Activated CD4-positive, alpha-beta T cell treated with anti-CD3 and anti-CD28 coated beads, Interleukin-2, amount 10 ng/mL, durations not matched to agents 7 days and 5 days (primary cell): ENCODE measurements around the gene SMAD2. TPM values are rescaled to one million over a fixed set of nuclear protein-coding genes. Genes with fewer than 3 reads are reported as not detected.
"Not testable (repeated sequence)": the region's sequence is repeated elsewhere in the genome, so short reads cannot be mapped to it uniquely, and the experiment has no call there.

Experiments used
- CTCF ChIA-PET: fragments of 350-600 bp; sonication (Branson Sonifier 250); formaldehyde crosslinking; loops from one replicate; lab custom pipeline; 2021; ENCODE audit warnings: antibody characterized with exemption; lab: Charles Lee
- POLR2A ChIA-PET: fragments of 350-600 bp; sonication (Branson Sonifier 250); formaldehyde crosslinking; loops from one replicate; lab custom pipeline; 2021; ENCODE audit warnings: antibody characterized with exemption; lab: Charles Lee
- DNase-seq: peaks from one replicate; pipeline ENCODE4 v3.0.0-alpha.2; 2020
- H3K27ac Mint-ChIP-seq: one replicate; pipeline ENCODE4 v1.8.0; 2021; ENCODE audit warnings: mild to moderate bottlenecking, moderate library complexity, mixed read lengths
- H3K27me3 Mint-ChIP-seq: one replicate; pipeline ENCODE4 v1.8.0; 2021; ENCODE audit warnings: mixed read lengths
- H3K36me3 Mint-ChIP-seq: one replicate; pipeline ENCODE4 v1.8.0; 2021; ENCODE audit warnings: low read depth, mixed read lengths
- H3K4me1 Mint-ChIP-seq: one replicate; pipeline ENCODE4 v1.8.0; 2021; ENCODE audit warnings: mixed read lengths
- H3K4me3 Mint-ChIP-seq: one replicate; pipeline ENCODE4 v1.8.0; 2021; ENCODE audit warnings: mild to moderate bottlenecking, moderate library complexity, mixed read lengths
- H3K9me3 Mint-ChIP-seq: one replicate; pipeline ENCODE4 v1.8.0; 2021; ENCODE audit warnings: mixed read lengths
- total RNA-seq, 2 experiments: library from RNA; stranded (reverse); gene quantifications; one replicate each; pipeline ENCODE4 v1.2.3, GENCODE V29; 2021

SMAD2 gene
- total RNA-seq, 2 experiments from 2014 or later = 141 to 158 TPM

DNA sequence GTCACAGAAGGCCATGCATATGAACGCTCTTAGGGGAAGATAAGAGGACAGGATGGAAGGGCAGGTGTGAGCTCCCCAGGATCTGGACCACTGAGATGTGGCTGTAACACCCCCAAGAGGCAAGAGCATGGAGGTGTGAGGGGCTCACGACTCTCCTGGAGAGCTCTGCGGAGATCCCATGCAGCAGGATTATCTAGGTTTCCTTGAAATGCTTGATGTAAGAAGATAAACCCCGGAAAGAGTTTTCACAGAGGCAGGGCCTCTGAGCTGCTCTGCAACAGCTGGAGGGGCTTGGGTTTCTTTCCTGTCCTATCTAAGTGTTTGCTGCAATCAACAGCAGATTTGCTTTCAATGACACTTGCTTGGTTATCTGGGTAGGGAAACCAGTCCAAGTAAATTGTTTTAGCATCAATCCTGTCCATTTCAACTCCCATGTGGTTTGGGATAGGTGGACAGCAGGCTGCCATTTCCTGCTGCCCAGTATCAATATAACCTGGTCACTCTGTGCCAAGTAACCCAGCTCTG lies 138.9 kb downstream of the SMAD2 start:
- Mint-ChIP-seq H3K36me3 (no peaks in the 10 kb centered on the region), H3K4me3 (no peak overlapping the region), H3K27ac (no peak overlapping the region), H3K27me3 (peaks cover 6% of the 10 kb centered on the region), H3K4me1 (no peaks in the 10 kb centered on the region), H3K9me3 (no peaks in the 10 kb centered on the region)
- no peak for DNase-seq
- POLR2A ChIA-PET = no interaction called here
- CTCF ChIA-PET = interaction anchor here (0.6 to 0.9 kb wide), 2 partner anchors 19 to 21 kb away, joined by 3 to 4 read pairs; no protein-coding TSS in a partner anchor

DNA sequence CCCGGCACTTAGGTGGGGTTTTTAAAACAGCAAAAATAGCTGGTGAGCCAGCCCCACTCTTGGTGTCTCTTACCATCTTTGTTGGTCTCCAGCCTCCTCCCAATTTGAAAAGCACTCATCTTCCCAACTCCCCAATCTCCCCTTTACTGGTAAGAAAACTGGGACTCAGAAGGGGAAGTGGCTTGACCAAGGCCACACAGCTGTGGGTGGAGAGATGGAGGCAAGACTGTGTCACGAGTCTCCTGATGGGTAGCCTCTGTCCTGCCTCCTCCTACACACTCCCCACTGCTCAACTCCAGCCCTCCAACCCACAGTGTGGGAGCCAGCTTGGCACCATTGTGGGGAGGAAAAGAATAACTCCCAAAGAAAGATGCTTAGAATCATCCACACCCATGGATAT lies 140.4 kb downstream of the SMAD2 start:
- ChIA-PET POLR2A (no interaction called here), CTCF (no interaction called here)
- Mint-ChIP-seq H3K4me3 (no peak overlapping the region), H3K27ac (no peak overlapping the region), H3K27me3 (peaks cover 6% of the 10 kb centered on the region), H3K4me1 (no peaks in the 10 kb centered on the region), H3K9me3 (no peaks in the 10 kb centered on the region), H3K36me3 (no peaks in the 10 kb centered on the region)
- DNase-seq = no peak

DNA sequence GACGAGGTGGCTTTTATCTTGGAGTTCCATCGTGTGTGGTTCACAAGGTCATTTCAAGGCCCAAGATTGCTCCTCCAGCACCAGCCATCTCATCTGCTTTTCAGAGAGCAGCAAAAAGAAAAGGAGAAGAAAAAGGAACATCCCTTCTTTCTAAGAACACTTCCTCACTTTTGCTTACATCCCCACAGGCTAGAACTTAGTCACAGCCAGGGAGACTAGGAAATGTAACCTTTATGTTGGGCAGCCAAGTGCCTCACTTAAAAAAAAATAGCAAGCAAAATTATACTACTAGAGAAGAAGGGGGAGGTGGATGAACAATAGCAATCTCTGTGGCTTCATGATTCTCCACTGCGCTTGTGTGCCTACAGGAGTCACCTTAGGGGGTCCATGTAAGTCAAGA lies 141.8 kb downstream of the SMAD2 start:
- ChIA-PET POLR2A (no interaction called here), CTCF (no interaction called here)
- Mint-ChIP-seq H3K36me3 (peaks cover 4% of the 10 kb centered on the region), H3K4me1 (no peaks in the 10 kb centered on the region), H3K4me3 (no peak overlapping the region), H3K27ac (no peak overlapping the region), H3K9me3 (peaks cover 7% of the 10 kb centered on the region), H3K27me3 (peaks cover 12% of the 10 kb centered on the region)
- DNase-seq = no peak

DNA sequence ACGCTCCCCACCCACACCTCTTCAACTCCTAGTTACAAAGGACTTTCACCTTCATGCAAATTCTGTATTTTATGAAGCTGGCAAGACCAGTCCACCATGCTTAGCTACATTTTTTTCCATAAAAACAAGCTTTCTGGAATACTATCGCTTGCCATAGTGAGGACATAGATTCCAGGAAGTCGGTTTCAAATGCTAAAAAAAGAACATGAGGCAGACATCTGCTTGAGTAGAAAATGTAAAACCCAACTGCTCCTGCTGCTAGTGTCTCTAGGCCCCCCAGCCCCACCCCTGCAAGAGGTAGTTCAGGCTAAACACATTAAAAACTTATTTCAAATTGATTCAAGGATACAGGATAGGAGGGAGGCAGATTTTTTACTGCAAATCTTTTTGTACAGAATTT lies 148.9 kb downstream of the SMAD2 start:
- H3K4me1 Mint-ChIP-seq = no peaks in the 10 kb centered on the region
- peaks cover 4% of the 10 kb centered on the region for H3K36me3 Mint-ChIP-seq
- ChIA-PET CTCF (no interaction called here), POLR2A (no interaction called here)
- peaks cover 11% of the 10 kb centered on the region for H3K27me3 Mint-ChIP-seq
- peaks cover 7% of the 10 kb centered on the region for H3K9me3 Mint-ChIP-seq
- DNase-seq = no peak
- H3K27ac Mint-ChIP-seq = no peak overlapping the region
- H3K4me3 Mint-ChIP-seq = no peak overlapping the region

DNA sequence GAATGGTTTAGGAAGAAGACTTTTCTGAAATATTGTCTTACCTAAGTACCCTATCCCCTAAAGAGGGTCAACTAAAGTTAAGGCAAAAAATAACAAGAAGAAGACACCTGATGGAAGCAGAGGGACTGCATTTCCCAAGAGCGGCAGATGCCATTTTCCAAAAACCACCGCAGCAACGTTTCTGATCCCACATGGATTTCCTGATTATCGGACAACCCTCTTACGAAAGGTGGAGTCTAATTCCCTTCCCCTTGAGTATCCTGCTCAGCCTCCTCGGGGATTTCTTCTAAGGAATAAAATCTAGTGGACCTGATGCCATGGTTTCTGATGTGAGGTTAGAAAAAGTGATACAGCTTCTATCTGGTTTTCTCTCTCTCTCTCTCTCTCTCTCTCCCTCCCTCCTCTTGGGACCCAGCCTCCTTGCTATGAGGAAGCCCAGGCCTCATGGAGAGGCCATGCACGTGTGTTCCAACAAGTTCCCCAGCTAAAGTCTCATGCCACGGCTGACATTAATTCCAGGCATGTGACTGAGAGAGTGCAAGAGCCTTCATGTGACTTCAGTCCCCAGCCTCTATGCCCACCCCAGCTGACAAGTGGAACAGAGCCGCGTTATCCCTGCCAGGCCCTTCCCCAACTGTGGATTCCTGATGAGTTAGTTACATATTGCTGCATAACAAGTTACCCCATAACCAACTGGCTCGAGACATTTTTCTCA lies 150.3 kb downstream of the SMAD2 start:
- no peak overlapping the region for H3K27ac Mint-ChIP-seq
- H3K27me3 Mint-ChIP-seq = peaks cover 14% of the 10 kb centered on the region
- DNase-seq = no peak
- ChIA-PET CTCF (no interaction called here), POLR2A (no interaction called here)
- no peak overlapping the region for H3K4me3 Mint-ChIP-seq
- no peaks in the 10 kb centered on the region for H3K4me1 Mint-ChIP-seq
- peaks cover 4% of the 10 kb centered on the region for H3K36me3 Mint-ChIP-seq
- peaks cover 7% of the 10 kb centered on the region for H3K9me3 Mint-ChIP-seq

DNA sequence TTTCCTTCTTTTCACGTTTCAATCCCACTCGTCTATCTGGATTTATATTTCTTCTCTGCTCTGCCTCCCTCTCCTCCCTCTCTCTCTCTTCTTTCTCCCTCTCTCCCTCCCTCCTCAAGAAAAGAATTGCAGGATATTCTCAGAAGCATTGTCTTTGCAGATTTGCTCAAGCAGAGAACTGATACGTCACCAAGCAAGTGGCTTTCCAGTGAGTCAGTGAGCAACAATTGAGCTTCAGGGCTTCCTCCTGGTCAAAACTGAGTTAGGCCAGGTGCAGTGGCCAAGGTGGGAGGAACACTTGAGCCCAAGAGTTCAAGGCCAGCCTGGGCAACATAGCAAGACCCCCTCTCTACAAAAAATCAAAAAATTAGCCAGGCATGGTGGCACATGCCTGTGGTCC lies 151.1 kb downstream of the SMAD2 start:
- DNase-seq = no peak
- Mint-ChIP-seq H3K27me3 (peaks cover 12% of the 10 kb centered on the region), H3K9me3 (peaks cover 5% of the 10 kb centered on the region), H3K27ac (no peak overlapping the region), H3K36me3 (peaks cover 4% of the 10 kb centered on the region), H3K4me3 (no peak overlapping the region), H3K4me1 (no peaks in the 10 kb centered on the region)
- ChIA-PET POLR2A (no interaction called here), CTCF (no interaction called here)

DNA sequence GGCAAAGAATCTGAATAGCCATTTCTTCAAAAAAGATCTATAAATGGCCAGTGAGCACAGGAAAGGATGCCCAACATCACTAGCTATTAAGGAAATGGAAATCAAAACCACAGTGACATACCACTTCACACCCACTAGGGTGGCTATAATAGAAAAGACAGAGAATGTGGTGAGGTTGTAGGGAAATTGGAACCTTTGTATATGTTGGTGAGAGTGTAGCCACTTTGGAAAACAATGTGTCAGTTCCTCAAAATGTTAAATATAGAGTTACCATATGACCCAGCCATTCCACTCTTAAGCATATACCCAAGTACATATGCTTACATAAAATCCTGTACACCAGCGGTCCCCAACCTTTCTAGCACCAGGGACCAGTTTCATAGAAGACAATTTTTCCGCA lies 152.8 kb downstream of the SMAD2 start:
- no peaks in the 10 kb centered on the region for H3K4me1 Mint-ChIP-seq
- H3K4me3 Mint-ChIP-seq = no peak overlapping the region
- H3K9me3 Mint-ChIP-seq = no peaks in the 10 kb centered on the region
- no peaks in the 10 kb centered on the region for H3K36me3 Mint-ChIP-seq
- POLR2A ChIA-PET = no interaction called here
- H3K27ac Mint-ChIP-seq = no peak overlapping the region
- CTCF ChIA-PET = interaction anchor here (0.6 to 1.0 kb wide), 2 partner anchors 10 to 667 kb away, joined by 3 read pairs; no protein-coding TSS in a partner anchor
- DNase-seq = no peak
- peaks cover 7% of the 10 kb centered on the region for H3K27me3 Mint-ChIP-seq

DNA sequence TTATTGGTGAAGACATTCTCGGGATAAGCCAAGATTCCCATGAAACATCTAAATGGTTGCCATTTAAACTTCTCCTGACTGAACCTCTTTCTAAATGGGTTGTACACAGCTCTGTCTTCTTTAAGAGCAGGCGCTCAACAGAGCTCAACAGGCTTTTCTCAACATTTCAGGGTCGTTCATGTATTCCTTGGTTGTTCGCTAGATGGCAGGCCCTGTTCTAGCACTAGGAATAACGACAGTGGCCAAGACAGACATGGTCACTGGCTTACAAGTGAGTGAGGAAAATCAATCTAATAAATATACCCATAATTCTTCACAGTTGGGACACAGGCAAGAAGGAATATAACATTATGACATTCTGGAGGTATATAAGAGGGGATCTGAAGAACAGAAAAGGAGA lies 154.5 kb downstream of the SMAD2 start:
- ChIA-PET POLR2A (no interaction called here), CTCF (interaction anchor here (0.5 kb wide), 1 partner anchor 112 kb away, joined by 3 read pairs; no protein-coding TSS in a partner anchor)
- H3K36me3 Mint-ChIP-seq = no peaks in the 10 kb centered on the region
- no peak overlapping the region for H3K4me3 Mint-ChIP-seq
- no peaks in the 10 kb centered on the region for H3K9me3 Mint-ChIP-seq
- H3K27me3 Mint-ChIP-seq = peaks cover 7% of the 10 kb centered on the region
- H3K4me1 Mint-ChIP-seq = no peaks in the 10 kb centered on the region
- no peak for DNase-seq
- no peak overlapping the region for H3K27ac Mint-ChIP-seq

DNA sequence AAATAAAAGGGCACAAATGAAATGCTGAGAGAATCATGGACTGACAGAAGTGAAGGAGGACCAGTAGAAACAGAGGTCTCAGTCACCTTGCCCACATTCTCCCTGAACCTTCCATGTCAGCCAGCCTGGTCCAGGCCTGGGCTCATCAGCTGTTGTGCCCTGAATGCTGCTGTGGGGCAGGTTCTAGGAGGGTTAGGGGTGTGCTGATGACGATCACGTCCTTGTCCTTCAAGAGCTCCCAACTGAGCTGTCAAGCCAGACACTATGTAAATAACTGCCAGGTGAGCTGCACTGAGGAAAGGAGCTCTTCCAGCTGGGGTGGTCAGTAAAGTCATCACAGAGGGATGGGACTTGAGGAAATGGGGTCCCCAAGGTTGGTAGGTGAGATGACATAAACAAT lies 156.5 kb downstream of the SMAD2 start:
- CTCF ChIA-PET = interaction anchor here (0.9 kb wide), 1 partner anchor 251 kb away, joined by 3 read pairs; no protein-coding TSS in a partner anchor
- peaks cover 7% of the 10 kb centered on the region for H3K27me3 Mint-ChIP-seq
- no peaks in the 10 kb centered on the region for H3K4me1 Mint-ChIP-seq
- H3K9me3 Mint-ChIP-seq = no peaks in the 10 kb centered on the region
- DNase-seq = no peak
- no peak overlapping the region for H3K4me3 Mint-ChIP-seq
- H3K27ac Mint-ChIP-seq = no peak overlapping the region
- H3K36me3 Mint-ChIP-seq = no peaks in the 10 kb centered on the region
- POLR2A ChIA-PET = no interaction called here

DNA sequence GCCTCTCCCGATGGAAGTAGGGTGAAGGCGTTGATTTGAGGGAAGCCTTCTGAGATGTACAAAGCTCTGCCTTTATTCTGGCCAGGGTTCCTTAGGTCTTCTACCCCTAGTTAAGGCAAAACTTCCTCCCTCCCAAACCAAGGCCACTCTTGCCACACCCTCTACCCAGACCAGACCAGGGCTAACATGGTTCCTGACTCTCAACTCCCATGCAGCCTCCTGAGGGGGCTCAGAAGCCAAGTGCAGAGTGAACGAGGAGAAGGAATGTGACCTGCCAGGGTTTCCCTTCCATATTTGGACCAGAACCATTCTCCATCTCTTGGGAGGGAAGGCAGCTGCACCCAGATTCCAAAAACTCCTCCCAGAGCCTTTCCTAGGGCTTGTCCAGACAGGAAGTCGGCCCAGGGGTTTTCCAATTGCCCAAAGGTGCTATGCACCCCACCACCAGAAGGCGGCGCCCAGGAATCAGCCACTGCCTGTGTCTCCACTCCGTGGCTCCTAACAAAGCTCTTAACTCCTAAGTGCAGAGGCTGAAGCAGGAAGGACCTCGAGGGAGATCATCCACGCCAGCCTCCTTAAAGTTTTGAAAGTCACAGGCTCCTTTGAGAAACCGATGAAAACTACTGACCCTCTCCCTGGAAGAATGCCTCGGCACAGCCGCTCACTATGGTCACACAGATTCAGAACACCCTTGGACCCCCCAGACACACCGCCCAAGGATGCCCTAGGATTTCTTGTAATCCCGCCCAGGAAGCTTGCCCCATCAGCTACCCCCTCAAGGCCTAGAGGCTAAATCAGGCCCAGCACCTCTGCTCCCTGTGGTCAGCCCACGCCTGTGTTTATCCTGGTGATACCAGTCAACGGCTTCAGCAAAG lies 157.8 kb downstream of the SMAD2 start:
- ChIA-PET POLR2A (no interaction called here), CTCF (interaction anchor here (0.5 to 1.9 kb wide), 10 partner anchors 11 to 703 kb away, joined by 3 to 9 read pairs (median 3); no protein-coding TSS in a partner anchor)
- H3K27me3 Mint-ChIP-seq = peaks cover 3% of the 10 kb centered on the region
- H3K9me3 Mint-ChIP-seq = no peaks in the 10 kb centered on the region
- peak; percentile 61 for DNase-seq
- no peaks in the 10 kb centered on the region for H3K36me3 Mint-ChIP-seq
- H3K27ac Mint-ChIP-seq = no peak overlapping the region
- H3K4me3 Mint-ChIP-seq = no peak overlapping the region
- H3K4me1 Mint-ChIP-seq = no peaks in the 10 kb centered on the region

DNA sequence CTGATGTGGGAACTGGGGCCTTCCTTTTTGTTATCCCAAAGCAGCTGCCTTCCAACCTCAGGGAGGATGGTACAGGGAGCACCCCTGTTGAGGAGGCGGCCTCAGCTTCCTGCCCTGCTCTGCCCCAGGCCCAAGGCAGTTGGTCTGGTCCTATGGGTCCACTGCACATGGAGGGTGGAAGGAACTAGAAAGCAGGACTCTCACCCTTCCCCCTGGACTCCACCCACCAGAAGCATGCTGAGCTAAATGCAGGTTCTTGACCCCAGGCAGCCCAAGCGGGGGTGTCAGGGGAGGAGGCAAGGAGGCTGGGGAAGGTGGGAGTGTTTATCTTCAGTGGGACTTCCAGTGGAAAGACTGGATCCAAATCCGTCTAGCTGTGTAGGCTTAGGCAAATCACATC lies 158.5 kb downstream of the SMAD2 start:
- Mint-ChIP-seq H3K4me1 (no peaks in the 10 kb centered on the region), H3K9me3 (no peaks in the 10 kb centered on the region), H3K27ac (no peak overlapping the region), H3K4me3 (no peak overlapping the region), H3K36me3 (no peaks in the 10 kb centered on the region), H3K27me3 (peaks cover 5% of the 10 kb centered on the region)
- POLR2A ChIA-PET = no interaction called here
- no peak for DNase-seq
- CTCF ChIA-PET = interaction anchor here (0.6 to 1.9 kb wide), 6 partner anchors 20 to 704 kb away, joined by 3 to 9 read pairs (median 4); no protein-coding TSS in a partner anchor

DNA sequence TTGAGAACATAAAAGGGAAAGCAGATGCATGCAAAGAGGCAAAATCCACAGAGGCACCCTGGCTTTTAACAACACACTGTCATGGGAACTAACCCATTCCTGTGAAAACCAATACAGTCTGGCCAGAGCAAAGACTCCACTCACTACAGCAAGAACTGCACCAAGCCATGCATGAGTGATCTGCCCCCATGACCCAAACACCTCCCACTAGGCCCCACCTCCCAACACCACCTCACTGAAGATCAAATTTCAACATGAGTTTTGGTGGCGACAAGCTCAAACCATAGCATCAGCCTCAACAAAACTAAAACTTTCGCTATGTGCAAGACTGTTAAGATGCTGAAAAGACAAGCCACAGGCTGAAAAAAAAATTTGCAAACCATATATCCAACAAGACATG lies 162.8 kb downstream of the SMAD2 start:
- H3K4me1 Mint-ChIP-seq = no peaks in the 10 kb centered on the region
- H3K36me3 Mint-ChIP-seq = no peaks in the 10 kb centered on the region
- ChIA-PET POLR2A (no interaction called here), CTCF (interaction anchor here (1.0 kb wide), 1 partner anchor 9 kb away, joined by 3 read pairs; no protein-coding TSS in a partner anchor)
- H3K9me3 Mint-ChIP-seq = no peaks in the 10 kb centered on the region
- no peak for DNase-seq
- H3K27ac Mint-ChIP-seq = no peak overlapping the region
- no peak overlapping the region for H3K4me3 Mint-ChIP-seq
- H3K27me3 Mint-ChIP-seq = peaks cover 14% of the 10 kb centered on the region

DNA sequence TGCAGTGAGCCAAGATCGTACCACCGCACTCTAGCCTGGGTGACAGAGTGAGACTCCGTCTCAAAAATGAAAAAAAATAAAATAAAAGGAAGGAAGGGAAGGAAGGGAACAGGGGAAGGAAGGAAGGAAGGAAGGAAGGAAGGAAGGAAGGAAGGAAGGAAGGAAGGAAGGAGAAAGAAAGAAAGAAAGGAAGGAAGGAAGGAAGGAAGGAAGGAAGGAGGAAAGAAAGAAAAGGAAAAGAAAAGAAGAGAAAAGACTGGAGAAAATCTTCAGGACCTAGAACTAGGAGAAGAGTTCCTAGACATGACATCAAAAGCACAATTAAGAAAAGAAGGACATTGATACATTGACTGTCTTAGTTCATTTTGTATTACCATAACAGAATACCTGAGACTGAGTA lies 163.3 kb downstream of the SMAD2 start:
- H3K36me3 Mint-ChIP-seq, H3K27ac Mint-ChIP-seq, POLR2A ChIA-PET, H3K4me1 Mint-ChIP-seq, H3K9me3 Mint-ChIP-seq, H3K4me3 Mint-ChIP-seq, DNase-seq: not testable (repeated sequence)
- CTCF ChIA-PET = interaction anchor here (1.0 kb wide), 1 partner anchor 10 kb away, joined by 3 read pairs; no protein-coding TSS in a partner anchor
- peaks cover 19% of the 10 kb centered on the region for H3K27me3 Mint-ChIP-seq
